Measurements from ENCODE around the gene ZNF280A.
"Not testable (repeated sequence)": the region's sequence is repeated elsewhere in the genome, so short reads cannot be mapped to it uniquely, and the experiment has no call there.

GRCh38 chr22:22509912-22510311 lies 10.2 kb downstream of the ZNF280A start:
- not testable (repeated sequence) for TF ChIP-seq CTCF, POLR2A (IDR thresholded peaks at IDR 0.05)

Data from breast epithelium (tissue), 3 donors.